Activated CD4-positive, alpha-beta T cell treated with anti-CD3 and anti-CD28 coated beads for 1 hour (primary cell): Measurements from ENCODE around the gene ATP6V1G2.
"Not testable (repeated sequence)": the region's sequence is repeated elsewhere in the genome, so short reads cannot be mapped to it uniquely, and the experiment has no call there.

ENCODE experiments used
- DNase-seq: peaks from one replicate; pipeline ENCODE4 v3.0.0-alpha.2; 2020

ATP6V1G2 gene

GRCh38 chr6:31546339-31546957, at the start of gene ATP6V1G2:
Gene ATP6V1G2, minus strand, starts transcription at chr6:31546608. Its CDS starts 49 bp downstream, at chr6:31546559.
- peak; percentile 73 for DNase-seq

DNA sequence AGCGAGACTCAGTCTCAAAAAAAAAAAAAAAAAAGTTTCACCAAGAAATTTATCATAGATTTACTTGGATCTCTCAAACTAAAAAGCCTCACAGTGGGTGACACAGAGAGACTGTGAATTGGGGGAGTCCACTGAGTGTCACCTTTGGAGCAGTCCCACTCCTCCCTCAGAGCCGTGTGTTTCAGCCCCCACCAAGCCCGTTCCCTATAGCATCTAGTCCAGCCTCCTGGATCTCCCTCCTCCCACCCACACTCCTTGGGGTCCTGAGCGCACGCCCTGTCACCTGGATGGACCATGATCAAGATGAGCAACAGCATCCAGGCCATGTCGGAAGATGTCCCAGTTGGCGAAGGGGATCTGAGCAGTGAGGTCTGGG, 46.0 kb upstream of the ATP6V1G2 start:
- DNase-seq = no peak

GRCh38 chr6:31590691-31591090, 44.3 kb upstream of the ATP6V1G2 start:
- not testable (repeated sequence) for DNase-seq

- DNase-seq = no peak
These were observed 42.7 kb upstream of the ATP6V1G2 start for GRCh38 chr6:31588871-31589650.

DNA sequence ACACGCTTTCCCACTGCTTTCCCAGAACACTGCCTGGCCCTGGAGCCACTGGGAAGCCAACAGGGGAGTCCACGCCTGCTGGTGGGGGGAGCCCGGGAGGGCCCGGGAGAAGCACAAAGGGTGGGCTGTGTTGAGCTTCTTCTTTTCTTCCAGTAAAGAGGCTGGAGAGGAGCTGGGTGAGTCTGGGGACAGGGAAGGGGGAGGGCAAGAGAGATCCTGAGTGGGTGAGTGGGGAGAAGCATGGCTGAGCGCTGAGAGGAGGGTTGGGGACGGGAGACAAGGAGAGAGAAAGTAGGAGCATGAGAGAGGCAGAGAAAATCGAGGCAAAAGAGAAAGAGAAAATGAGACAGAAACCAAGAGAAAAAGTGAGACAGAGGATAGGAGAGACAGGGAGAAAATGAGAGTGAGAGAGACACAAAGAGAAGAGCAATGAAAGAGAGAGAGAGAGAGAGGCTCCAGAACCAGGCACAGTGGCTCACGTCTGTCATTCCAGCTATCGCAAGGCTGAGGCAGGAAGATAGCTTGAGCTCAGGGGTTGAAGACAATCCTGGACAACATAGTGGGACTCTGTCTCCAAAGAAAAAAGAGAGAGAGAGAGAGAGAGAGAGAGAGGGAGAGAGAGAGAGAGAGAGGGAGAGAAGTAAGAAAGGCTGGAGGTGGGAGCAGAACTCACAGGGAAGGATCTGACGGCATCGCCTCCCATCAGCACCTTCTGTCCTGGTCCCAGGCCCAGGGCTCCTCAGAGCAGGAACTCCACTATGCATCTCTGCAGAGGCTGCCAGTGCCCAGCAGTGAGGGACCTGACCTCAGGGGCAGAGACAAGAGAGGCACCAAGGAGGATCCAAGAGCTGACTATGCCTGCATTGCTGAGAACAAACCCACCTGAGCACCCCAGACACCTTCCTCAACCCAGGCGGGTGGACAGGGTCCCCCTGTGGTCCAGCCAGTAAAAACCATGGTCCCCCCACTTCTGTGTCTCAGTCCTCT, 41.7 kb upstream of the ATP6V1G2 start:
- DNase-seq = no peak

DNA sequence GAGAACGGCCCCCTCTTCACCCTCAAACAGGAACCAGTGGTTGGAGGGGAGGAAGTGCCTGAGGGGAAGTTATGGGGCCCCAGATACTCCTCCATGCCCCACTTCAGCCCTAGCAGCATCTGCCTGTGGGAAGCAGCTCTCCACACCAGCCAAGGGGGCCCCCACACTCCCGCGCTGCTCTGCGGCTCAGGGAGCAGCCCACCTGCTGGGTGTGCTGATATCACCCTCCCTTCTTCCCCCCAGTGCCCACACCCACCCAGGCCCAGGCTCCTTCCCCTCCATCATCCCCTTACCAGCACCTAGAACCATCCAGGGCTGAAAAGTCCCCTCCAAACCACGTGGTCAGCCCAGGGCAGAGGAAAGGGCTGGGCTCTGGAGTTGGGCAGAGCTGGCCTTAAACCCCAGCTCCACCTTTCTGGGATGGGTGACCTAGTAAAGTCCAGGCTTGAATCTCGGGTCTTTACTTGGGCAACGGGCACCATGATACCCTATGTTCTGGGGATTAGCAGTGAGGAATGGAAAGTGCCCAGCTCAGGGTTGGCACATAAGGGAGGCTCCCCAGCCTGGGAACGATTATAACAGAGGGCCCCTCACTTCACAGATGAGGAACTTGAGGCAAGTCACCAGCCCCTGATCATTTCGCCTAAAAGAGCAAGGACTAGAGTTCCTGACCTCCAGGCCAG, 40.3 kb upstream of the ATP6V1G2 start:
- no peak for DNase-seq

DNA sequence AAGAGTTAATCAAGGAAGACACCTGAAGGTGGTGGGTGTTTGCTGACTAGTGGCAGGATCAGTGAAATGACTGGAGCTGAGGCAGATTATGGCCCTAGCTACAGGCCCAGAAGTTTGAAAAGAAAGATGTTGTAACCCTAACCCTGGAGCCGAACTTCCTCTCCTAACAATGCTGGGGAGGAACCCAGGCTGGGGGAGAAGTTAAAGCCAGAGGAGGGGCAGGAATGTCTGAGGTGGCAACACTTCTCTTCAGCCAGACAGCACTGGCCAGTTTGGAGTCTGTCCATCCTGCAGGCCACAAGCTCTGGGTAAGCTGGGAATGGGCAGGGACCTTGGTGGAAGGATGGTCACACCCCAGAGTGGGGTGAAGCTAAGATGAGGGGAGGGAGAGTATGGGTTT, 39.6 kb upstream of the ATP6V1G2 start, which contains the start of gene LST1:
LST1 (plus strand) TSS at position 270 of the 400 bp plus-strand sequence. CDS start 1,023 bp downstream, outside the sequence.
- no peak for DNase-seq

DNA sequence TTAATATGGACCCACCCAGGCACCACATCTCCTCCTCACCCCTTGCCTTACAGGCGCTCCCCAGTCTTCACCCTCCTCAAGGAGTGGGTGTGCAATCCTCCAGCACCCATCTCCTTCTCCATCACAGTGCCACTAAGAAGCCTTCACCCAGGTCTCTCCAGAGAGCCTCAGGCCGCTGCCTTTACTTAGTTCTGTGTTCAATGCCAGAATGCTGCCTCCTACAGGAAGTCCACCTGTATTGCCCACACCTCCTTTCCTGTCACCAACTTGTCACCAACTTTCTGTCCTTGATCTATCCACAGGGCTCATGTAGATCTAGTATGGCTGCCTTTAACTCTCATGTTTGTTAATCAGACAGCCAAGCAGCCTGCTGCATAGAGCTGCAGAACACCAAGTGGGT, 39.1 kb upstream of the ATP6V1G2 start:
- DNase-seq = no peak

DNA sequence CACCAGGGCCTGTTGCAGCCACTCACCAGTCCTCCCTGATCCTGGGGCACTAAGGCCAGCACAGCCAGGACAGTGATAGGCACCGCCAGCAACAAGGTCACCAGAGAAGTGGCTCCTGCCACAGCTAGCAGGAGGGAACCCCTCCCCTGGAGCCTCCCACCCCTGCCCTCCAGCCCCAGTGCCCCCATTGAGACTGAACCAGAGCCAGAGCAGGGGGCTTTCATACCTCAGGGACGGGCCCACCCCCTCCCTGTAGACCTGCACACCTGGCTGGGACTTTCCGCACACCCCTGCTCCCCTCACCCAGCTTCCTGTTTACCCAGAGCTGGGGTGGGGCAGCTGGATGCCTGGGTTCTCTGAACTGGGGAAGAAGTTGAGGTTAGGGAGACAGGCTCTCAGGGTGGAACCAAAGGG, 35.8 kb upstream of the ATP6V1G2 start, which contains the start of gene LTB:
LTB (minus strand) TSS at position 195 of the 414 bp plus-strand sequence; CDS start at position 188, 7 bp downstream.
- peak; percentile 49 for DNase-seq

DNA sequence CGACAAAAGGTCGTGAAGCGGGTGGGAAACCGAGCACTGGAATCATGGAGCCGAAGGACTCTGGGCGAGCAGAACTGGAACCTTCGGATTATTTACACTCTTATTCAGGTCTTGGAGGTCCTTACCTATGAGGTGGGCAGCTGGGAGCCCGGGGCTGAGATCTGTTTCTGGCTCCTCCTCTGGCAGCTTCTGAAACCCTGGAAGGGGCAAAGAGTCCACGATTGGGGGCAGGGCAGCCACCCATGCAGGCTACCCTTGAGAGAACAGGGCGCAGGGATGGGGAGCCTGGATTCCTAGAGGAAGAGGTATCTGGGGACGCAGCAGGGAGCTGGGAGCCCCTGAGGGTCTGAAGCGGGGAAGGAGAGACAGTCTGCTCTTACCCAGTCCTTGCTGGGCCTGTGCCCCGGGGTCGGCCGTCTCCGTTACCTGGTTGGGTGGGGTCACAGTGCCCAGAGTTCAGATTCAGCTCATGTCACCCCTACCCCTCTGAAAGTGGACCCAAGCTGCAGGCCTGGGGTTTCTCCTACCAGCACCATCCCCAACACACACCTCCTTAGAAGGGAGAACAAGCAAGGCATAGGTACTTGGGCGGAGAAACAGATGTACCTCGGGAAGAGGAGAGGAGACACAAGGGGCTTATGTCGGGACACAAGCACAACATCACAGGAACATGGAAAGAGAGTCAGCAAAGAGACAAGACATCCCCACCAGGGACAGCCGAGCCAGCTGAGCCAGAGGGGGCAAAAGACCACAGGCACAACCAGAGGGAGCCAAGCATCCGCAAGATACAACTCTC, 35.2 kb upstream of the ATP6V1G2 start:
- no peak for DNase-seq

DNA sequence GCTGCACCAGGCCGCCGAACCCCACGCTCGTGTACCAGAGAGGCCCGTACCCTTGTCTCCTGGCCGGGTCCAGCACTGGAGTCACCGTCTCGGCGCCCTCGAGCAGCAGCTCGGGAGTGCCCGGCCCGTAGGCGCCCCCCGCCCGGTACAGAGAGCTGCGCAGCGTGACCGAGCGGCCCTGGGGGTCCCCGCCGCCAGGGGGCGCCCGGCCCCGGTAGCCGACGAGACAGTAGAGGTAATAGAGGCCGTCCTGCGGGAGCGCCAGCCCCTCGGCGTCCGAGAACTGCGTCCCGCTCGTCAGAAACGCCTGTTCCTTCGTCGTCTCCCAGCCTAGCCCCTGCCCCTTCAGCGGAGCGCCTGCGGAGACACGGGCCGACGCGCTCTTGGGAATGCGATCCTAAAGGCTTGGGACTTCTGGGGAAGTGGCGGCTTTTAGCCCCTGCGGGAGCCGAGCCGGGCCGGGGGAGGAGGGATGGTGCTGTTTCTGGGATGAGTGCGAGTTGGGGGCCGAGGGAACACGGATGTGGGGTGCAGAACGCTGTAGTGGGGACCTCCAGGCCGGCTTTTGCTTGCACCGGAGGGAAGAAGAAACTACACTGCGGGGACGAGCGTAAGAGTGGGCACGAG, 34.5 kb upstream of the ATP6V1G2 start:
- peak; percentile 85 for DNase-seq

DNA sequence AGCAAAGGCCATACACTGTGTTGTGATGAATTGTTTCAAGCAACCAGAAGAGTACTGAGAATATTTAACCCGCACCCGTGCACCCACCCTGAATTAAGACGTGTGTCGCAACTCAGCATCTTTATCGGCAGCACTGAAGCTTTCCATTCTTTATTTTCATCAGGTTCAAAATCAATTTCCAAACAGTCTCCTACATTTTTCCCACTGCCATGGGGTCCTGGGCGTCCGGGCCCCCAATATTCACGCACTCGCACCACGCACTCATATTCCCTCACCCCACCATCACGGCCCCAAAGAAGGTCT, 34.0 kb upstream of the ATP6V1G2 start:
- DNase-seq = no peak

DNA sequence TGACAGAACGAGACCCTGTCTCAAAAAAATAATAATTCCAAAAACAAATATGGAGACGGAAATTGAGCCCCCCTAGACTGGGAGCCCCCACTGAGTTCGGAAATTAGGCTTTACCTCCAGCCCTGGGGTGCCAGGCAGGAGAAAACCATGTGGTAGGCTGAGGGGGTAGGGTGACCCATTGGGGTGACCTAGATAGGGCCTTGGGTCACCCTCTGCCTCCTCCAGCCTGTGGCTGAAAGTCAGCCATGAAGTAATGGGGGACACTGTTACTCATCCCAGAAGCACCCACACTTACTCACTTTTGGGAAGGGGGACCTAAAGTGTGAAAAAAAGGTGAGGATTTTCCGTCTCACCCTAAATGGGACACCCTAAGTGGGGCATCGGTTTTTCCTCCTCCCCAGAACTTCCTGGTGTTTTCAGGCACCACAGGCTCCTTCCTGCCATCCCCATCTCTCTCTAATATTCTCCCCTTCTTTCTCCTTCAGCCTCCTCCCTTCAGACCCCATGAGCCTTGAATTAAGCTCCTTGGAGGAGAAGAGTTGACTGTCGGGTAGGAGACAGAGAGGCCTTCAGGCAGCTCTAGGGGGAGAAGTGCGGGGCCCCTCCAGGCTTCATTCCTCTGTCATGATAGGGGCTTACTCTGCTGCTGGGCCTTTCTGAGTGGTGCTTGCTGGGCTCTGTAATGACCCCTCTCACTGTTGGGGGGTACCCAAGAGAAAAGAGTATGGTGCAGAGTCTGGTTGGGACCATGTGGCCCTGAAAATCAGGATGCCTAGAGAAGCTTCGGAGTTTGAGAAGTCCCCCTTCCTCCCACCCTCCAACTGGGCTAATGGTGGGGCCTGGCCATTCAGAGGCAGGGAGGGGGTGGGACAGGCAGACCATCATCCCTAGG, 33.4 kb upstream of the ATP6V1G2 start:
- peak; percentile 45 for DNase-seq

- peak; percentile 48 for DNase-seq
These were observed 32.7 kb upstream of the ATP6V1G2 start for GRCh38 chr6:31579119-31579505.

DNA sequence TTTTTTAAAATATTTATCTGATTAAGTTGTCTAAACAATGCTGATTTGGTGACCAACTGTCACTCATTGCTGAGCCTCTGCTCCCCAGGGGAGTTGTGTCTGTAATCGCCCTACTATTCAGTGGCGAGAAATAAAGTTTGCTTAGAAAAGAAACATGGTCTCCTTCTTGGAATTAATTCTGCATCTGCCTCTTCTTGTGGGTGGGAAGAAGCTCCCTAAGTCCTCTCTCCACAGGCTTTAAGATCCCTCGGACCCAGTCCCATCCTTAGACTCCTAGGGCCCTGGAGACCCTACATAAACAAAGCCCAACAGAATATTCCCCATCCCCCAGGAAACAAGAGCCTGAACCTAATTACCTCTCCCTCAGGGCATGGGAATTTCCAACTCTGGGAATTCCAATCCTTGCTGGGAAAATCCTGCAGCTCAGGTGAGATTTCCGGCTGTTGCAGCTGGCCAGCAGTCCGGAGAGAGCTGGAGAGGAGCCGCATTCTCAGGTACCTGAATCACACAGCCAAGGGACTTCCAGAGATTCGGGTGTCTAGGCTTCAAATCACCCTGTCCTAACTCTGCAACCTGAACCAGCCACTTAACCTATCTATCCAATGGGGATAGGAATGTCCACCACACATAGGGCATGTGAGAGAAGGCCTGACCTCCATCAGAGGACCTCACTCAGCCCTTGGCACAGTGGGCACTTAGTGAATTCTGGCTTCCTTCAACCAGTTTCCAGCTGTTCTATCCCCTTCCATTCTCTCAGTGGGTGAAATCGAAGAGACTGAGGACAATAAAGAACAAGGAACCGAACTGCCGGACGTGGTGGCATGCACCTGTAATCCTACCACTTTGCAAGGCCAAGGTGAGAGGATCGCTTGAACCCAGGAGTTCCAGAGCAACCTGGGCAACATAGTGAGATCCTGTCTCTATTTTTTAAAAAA, 32.0 kb upstream of the ATP6V1G2 start:
- DNase-seq = peak; percentile 56

- DNase-seq = peak; percentile 26
These were observed 31.2 kb upstream of the ATP6V1G2 start for GRCh38 chr6:31577579-31577966.

DNA sequence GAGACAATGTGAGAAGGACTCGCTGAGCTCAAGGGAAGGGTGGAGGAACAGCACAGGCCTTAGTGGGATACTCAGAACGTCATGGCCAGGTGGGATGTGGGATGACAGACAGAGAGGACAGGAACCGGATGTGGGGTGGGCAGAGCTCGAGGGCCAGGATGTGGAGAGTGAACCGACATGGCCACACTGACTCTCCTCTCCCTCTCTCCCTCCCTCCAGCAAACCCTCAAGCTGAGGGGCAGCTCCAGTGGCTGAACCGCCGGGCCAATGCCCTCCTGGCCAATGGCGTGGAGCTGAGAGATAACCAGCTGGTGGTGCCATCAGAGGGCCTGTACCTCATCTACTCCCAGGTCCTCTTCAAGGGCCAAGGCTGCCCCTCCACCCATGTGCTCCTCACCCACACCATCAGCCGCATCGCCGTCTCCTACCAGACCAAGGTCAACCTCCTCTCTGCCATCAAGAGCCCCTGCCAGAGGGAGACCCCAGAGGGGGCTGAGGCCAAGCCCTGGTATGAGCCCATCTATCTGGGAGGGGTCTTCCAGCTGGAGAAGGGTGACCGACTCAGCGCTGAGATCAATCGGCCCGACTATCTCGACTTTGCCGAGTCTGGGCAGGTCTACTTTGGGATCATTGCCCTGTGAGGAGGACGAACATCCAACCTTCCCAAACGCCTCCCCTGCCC, 30.6 kb upstream of the ATP6V1G2 start:
- DNase-seq = peak; percentile 48

DNA sequence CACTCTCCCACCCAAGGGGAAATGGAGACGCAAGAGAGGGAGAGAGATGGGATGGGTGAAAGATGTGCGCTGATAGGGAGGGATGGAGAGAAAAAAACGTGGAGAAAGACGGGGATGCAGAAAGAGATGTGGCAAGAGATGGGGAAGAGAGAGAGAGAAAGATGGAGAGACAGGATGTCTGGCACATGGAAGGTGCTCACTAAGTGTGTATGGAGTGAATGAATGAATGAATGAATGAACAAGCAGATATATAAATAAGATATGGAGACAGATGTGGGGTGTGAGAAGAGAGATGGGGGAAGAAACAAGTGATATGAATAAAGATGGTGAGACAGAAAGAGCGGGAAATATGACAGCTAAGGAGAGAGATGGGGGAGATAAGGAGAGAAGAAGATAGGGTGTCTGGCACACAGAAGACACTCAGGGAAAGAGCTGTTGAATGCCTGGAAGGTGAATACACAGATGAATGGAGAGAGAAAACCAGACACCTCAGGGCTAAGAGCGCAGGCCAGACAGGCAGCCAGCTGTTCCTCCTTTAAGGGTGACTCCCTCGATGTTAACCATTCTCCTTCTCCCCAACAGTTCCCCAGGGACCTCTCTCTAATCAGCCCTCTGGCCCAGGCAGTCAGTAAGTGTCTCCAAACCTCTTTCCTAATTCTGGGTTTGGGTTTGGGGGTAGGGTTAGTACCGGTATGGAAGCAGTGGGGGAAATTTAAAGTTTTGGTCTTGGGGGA, 29.7 kb upstream of the ATP6V1G2 start:
- no peak for DNase-seq
